GM18909 (cell line): ENCODE measurements around the gene NUP54.

Experiments
- ATAC-seq: cut with Tn5 transposase; IDR thresholded peaks from one replicate; pipeline ENCODE4 v1.9.1; 2021; ENCODE audit warnings: mild to moderate bottlenecking; ENCODE audit not compliant: unreplicated experiment, poor library complexity

NUP54 gene, protein sequence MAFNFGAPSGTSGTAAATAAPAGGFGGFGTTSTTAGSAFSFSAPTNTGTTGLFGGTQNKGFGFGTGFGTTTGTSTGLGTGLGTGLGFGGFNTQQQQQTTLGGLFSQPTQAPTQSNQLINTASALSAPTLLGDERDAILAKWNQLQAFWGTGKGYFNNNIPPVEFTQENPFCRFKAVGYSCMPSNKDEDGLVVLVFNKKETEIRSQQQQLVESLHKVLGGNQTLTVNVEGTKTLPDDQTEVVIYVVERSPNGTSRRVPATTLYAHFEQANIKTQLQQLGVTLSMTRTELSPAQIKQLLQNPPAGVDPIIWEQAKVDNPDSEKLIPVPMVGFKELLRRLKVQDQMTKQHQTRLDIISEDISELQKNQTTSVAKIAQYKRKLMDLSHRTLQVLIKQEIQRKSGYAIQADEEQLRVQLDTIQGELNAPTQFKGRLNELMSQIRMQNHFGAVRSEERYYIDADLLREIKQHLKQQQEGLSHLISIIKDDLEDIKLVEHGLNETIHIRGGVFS

DNA sequence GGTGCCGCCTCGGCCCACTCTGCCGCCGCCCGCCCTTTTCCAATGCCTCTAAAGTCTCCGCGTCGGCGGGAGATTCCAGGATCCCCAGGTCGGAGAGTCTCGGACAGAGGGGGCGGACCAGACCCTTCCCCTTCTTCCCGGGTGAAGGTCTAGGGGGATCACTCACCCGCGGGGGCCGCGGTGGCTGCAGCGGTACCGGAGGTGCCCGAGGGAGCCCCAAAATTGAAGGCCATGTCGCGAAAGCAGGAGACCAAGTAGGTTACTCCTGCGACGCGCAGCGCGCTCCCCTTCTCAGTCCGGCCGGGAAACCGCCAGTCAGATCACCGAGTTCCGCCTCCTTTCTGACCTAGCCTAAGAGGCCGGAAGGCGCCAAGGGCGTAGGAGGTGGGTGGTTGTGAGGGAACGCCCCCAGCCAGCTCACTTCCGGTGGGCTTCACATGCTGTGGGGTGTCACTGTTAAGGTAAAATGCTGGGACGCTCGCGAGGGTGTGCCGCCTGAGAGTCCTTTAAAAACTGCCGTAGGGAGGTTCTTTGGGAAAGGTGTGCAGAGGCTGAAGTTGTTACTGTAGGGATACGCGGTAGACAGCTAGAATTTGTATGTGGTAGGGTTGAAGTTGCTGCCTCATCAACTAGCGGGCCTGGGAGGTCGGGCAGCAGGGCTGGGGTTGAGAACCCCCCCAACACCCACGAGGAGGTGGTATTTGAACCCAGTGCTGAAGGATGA is at the start of gene NUP54:
NUP54 (minus strand) TSS at position 256 of the 724 bp plus-strand sequence; CDS start at position 233, 23 bp downstream.
- peak; percentile 99 for ATAC-seq

DNA sequence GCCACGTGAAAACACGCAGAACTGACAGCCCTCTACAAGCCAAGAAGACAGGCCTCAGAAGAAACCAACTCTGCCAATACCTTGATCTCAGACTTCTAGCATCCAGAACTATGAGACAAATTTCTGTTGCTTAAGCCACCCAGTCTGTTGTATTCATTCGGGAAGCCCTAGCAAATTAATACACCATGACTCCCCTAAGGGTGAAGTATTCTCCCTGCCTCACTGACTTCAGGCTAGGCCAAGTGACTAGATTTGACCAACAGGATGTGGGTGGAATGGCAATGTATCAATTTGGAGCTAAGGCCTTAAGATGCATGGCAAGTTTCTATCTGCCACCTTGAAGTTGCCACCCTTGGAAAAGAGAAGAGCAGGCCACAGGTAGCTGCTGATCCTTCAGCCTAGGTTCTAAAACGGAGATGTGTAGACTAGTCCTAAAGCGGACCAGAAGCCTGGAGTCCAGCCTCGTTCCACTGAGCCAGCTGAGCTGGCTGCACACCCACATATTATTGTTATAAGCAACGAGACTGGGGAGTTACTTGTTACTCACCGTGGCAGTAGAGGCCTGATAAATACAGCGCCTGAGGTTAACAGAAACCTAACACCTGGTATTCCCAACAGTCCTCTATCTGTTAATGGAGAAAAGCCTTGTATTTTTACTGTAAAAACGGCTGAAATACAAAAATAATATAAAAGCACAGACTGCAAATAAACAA is 49.0 kb upstream of the NUP54 start:
- ATAC-seq, result no peak

DNA sequence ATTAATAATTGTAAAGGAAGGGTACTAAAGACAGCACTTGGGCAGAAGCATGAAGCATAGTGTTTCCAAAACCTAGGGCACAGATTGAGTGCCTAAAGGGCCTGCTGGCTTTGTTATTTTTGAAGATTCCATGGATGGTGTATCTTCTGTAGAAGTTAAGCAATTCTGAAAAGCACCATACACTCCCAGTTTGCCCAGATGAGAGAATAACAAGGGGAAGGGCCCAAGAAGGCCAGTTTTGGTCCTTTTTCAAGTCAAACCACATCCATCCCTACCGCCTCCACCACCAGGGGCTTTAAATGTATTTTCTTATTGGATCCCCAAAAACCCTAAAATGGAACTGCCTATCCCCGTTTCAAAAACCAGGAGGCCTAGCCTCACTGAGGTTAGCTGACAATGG is 48.2 kb upstream of the NUP54 start:
- ATAC-seq, result no peak

DNA sequence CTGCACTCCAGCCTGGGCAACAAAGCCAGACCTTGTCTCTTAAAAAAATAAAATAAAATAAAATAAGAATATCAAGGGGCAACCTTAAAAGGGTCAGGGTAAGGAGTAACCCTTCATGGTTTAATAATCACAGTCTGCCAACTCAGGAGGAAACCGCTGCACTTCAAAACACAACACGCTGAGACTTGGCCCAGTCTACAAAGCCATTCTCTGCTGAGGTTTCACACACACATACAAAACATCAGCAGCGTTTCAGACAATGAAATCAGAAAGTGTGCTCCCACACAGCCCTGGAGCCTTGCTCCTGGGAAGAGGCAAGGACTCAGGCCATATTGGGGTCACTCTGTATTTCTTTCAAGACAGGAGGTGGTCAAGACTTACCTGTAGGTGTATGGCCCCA is 47.1 kb upstream of the NUP54 start:
- no peak for ATAC-seq

DNA sequence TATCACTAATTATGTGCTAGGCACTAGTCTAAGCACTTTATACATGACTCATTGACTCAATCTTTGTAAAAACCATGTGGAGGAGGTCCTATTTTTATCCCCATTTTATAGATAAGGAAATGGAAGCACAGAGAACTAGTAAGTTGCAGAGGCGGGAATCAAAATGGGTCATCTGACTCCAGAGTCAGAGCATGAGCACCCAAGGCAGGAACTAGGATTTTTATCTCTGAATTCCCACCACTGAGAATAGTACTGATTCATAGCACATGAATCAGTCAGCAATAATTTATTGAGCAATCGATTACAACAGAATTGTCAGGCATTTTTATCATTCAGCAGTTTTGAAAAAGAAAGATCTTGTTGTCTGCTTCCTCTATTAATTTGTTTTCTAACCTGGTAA is 46.1 kb upstream of the NUP54 start:
- no peak for ATAC-seq

DNA sequence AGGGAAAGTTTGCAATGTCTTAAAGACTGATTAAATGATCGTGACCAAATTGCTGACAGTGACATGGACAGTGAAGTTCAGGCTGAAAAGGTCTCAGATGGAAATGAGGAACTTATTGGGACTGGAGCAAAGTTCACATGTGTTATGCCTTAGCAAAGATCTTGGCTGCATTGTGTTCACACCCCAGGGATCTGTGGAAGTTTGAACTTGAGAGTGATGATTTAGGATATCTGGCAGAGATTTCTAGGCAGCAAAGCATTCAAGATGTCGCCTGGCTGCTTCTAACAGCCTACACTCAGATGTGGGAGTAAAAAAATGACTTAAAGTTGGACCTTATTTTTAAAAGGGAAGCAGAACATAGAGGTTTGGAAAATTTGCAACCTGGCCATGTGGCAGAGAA is 44.0 kb upstream of the NUP54 start:
- no peak for ATAC-seq

DNA sequence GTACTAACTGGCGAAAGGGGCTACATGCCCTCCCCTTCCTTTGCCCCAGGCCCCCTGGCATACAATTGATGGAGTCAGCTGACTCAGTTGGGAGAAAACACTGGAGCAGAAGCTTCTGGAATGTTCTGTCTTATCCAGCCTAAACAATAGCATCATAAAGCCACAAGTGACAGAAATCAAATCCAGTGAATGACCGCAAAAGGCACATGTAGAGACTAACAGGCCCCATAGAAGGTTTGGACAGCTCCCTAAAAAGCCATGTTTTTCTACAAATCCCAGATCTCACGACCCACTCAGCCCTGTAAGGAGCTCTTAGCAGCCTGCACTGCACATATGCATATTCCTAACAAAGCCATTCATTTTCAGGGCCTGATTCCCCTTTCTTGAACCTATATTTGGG is 40.4 kb upstream of the NUP54 start:
- no peak for ATAC-seq

DNA sequence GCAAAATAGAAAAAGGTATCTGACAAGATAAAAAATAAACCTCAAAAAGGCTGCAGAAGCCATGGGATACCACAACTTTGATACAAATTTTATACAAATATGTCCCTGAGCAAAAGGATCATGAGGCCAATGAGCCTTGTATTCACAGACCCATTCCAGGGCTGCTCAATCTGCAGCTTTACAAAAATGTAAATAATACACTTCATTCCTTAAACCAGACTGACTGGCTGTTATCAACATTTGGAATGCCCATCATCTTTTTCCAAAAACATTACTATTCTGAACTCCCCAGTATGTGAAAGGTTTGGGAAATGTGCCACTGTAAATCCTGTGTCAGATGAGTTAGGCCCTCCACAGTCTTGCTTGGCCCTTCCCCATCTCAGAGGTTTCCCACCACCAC is 40.0 kb upstream of the NUP54 start:
- ATAC-seq, result no peak

DNA sequence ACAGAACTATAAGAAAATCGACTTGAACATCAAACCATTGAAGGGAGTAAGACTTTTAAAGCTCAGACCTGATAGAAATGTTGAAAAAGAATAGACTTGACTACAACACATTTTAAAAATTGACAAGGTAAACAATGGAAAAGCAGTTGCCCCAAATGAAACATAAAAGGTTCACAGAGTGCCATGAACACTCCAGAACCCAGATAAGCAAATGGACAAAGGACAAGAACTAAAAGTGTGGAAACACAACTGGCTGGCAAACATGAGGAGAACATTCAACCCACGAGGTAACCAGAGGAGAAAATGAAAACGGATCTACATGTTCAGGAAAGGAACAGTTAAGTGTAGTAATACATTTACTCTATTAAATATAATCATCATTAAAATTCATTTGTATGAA is 39.0 kb upstream of the NUP54 start:
- ATAC-seq, result no peak

DNA sequence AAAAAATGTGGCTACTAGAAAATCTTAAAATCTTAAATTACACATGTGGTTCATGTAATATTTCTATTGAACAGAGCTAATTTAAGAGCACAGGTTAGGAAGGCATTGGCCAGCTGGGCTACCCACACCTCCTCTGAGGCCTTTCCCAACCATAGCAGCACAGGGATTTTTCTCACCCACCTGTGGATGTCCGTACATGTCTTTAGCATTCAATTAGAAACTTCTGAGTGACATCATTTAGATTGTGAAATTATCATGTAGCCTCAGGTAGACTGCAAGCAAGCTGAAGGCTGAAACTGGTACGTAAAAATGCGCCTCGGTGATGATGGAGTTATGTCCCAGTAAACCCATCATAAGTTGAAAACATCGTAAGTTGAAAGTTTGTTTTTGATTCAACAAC is 34.3 kb upstream of the NUP54 start:
- no peak for ATAC-seq

DNA sequence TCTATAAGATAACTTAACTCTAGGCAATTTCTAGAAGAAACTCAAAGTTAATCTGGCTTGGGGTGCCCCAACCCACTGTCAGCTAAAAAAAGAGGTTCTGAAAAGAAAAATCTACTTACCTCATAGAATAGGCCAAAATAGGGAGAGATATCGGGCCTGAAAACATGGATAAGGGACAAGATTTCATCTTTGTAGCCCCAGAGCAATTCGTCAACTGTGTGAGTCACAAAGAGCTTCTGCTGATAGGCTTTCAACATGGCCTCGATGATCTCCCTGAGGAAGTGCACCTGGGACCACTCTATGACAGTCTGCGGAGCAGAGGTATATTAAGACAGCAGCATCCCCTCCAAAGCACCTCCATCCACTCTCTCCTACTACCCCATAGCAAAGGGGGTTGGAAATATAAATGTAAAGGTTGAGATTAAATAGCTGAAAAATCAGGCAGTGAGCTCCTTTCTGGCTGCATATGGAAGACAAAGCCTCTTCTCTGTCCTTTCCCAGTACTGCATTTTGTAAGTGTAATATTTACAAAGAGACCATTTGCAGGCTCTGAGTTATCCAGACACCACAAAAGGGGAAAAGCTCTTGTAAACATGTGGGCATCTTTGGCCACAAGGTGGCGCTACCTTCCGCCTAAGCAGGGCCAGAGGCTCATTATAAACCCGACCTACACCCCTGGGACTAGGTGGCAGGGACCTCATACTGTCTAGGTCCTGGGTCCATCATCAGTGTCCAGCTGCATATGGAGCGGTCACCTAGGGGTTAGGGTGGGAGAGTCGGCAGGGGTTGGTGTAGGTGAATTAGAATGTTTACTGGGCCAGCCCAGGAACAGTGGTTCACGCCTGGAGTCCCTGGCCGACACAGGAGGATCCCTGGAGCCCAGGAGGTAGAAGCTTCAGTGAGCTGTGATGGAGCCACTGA is 31.5 kb upstream of the NUP54 start:
- peak; percentile 89 for ATAC-seq

DNA sequence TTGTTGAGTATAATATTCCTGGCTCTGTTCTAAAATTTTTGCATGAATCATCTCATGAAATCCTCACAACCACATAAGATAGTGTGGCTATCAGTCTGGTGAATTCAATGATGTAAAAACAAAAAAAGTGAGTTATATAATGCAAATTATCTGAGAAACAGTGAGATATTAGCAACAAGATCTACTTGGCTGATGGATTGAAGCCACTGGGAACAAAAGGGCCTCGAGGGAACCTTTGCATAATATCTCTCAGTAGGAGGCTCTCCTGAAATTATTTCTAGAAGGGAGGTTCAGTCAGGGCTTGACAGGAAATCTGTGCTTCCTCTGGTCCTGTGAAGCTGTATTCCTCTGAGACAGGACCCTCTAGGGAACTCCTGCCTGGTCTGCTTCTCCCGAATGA is 30.1 kb upstream of the NUP54 start:
- ATAC-seq, result no peak

DNA sequence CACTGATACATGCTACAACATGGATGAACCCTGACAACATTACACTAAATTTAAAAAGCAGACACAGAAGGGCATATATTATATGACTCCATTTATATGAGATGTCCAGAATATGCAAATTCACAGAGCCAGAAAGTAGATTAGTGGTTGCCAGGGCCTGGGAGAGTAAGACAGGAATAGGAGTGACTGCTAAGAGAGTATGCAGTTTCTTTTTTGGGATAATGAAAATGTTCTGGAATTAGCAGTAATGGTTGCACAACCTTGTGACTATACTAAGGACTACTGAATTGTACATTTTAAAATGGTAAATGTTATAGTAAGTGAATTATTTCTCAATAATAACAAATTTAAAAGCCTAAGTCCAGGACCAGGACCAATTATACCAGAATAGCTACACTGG is 29.5 kb upstream of the NUP54 start:
- no peak for ATAC-seq

DNA sequence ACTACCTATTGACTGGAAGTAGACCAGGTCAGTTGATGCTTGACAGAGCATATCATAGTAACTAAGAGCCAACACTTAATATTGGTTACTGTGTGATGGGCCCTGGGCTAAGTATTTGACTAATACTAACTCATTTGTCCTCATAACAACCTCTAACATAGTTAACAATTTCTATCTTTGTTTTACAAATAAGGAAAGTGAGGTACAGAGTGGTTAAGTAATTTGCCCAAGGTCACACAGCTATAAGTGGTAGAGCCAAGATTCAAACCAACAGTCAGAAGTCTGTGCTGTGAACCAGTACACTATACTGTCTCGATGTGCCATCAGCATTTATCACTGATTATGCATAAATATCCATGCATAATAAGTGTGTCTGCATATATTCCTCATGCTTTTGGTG is 27.1 kb upstream of the NUP54 start:
- ATAC-seq, result no peak

DNA sequence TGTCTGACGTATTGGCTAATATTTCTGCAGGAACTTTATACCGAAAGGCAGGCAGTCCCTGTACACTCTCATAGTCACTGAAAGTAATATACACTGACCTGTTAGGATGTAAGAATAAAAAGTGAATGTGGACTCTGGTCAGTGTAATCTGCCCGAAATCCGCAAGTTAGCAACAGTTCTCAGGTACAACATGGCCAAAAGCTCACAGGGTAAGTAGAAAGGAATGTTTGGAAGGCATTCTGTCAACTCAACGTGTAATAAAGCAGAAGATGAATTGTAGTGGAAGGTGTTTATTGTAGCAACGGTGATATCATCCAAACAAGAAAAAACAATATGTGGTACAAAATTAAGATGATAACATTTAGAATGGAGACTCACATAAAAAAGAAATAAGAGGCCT is 26.0 kb upstream of the NUP54 start:
- ATAC-seq, result no peak

DNA sequence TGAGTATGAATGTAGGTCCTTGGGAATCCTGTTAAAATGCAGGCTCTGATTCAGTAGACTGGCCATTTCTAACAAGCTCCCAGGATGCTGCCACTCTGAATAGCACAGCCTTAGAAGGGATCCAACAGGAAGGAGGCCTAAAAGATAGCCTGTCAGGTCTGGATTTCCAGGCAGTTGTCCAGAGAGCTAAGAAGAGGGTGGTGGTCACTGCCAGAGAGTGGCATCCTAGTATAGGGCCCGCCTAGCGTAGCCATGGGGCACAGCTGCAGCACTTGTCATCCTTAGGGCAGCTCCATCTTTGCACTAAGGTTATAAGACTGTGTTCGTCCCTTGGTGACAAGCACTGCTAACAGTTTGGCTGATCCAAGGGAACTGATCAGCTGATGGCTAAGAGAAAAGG is 20.5 kb upstream of the NUP54 start:
- ATAC-seq, result no peak

DNA sequence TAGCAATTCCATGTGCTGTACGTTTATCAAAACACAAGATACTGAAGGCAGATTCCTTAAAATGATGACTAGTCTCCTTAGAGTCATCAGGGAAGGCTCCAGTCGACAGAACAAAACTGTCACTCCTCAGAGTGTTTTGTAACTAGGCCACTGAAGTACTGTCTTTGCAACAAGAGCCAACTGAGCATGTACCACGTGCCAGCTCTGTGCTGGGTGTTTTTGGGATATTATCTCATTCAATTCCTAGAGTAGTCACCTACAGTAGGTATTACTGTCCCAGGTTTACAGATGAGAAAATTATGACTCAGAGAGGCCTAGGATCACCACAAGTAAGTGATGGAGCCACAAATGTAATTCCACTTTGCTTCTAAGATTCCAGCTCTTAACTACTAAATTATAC is 18.3 kb upstream of the NUP54 start:
- ATAC-seq, result no peak

DNA sequence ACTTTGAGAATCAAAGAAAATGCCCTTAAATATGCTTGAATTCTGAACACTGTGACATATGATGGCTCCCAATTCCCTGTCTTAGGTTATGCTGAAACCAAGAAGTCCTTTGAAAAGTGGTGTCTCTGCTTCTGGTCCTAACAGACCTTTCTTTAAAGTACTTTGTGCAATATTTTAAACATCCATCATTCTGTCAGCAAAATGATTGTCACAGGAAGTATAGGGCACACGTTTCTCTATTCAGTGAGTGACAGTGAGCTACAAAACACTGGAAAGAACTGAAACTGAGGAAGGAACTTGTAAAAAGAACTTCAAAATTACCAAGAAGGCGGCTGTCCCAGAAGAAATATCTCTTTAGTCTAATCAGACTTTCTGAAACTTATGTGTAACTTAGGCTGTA is 12.2 kb upstream of the NUP54 start:
- no peak for ATAC-seq

DNA sequence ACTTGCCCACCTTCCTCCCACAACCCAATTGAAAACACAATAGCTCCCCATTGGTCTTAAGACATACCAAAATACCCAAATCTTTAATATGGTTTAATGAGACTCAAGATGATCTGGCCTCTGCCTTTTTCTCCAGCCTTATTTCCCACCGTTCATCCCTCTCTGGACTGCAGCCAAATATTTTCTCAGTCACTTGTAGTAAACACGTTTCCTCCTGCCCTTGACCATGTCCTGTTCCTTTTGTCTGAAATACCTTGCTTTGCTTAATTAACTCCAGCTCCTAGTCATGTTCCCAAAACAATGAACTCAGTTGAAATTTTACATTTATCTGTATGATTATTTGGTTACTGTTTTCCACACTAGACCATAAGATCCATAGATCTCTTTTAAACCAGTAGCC is 8.4 kb upstream of the NUP54 start:
- no peak for ATAC-seq

DNA sequence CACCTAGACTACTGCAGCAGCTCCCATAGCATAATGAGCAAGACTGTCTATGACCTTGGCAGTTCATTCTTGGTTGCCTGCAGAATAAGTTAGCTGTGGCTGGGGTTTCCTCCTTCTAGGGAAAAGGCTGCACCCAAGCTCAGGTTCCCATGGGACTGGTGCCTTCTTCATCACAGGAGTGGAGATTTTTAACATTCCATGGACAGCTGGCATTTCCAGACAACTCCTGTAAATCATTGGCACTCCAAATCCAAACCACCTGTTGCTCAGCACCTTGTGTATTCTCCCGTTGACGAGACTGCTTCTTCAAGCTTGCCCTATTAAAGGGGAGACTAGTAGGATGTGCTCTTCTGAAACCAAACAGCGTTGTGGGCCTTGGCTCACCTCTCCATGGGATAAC is 7.8 kb upstream of the NUP54 start:
- no peak for ATAC-seq
